ENCODE measurements around the gene SPHKAP.
"Not testable (repeated sequence)": the region's sequence is repeated elsewhere in the genome, so short reads cannot be mapped to it uniquely, and the experiment has no call there.

Gene SPHKAP

GRCh38 chr2:228181098-228182019 is at the start of gene SPHKAP:
TSS of gene SPHKAP (minus strand) at chr2:228181687. CDS start at chr2:228181598, 89 bp downstream.
- DNase-seq (ENCODE audit: low read depth), result no peak

DNA sequence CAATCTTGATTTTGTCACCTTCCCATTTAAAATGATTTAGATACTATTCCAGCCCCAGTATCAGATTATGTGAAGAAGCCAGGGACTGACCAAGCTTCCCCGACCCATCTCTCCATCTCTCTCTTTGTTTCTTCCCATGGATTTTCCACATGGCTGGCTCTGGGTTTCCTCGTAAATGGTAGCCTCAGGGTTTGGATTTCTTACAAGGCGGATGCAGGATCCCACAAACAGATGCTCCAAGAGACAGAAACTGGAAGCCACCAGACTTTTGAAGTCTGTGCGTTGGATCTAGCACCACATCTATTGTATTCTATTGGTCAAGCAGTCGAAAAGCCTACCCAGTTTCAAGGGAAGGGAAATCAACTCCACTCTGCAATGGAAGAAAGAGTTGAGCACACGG is 46.0 kb upstream of the SPHKAP start:
- DNase-seq (ENCODE audit: low read depth), result no peak

DNA sequence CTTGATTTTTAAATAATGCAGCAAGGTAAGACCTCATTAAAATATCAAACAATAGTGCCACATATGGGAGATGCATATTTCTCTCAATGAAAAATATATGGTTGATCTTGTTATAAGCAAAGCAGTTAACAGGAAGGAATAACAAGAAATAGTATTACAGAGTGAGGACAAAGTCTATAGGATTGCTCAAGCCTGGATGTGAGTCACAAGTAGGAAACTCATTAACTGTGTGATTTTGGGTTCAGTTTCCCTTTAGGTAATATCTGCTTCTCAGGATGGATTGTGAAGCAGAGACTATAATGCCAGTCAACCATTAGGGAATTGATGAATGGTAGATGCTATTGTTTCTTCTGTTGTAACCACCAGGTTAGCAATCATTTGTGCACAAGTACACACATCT is 42.9 kb upstream of the SPHKAP start:
- no peak for DNase-seq (ENCODE audit: low read depth)

DNA sequence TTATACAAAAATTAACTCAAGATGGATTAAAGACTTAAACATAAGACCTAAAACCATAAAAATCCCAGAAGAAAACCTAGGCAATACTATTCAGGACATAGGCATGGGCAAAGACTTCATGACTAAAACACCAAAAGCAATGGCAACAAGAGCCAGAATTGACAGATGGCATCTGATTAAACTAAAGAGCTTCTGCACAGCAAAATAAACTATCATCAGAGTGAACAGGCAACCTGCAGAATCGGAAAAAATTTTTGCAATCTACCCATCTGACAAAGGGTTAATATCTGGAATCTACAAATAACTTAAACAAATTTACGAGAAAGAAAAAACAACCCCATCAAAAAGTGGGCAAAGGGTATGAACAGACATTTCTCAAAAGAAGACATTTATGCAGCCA is 37.1 kb upstream of the SPHKAP start:
- DNase-seq (ENCODE audit: low read depth), result not testable (repeated sequence)

DNA sequence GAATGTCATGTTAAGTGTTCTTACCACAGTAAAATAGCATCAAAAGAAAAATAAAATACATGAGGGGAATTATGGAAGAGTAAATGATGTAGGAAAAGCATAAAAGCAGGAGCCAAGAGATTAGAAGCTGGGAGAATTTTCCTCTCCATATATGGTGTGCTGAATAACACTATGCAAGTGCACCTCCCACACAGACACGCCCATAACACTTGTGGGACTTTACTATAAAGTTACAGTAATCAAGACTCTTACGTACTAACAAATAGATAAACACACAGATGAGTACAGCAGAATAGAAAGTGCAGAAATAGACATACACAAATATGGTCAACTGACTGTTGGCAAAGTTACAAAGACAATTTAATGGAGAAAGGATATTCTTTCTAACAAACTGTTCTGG is 16.0 kb upstream of the SPHKAP start:
- DNase-seq (ENCODE audit: low read depth), result no peak

GRCh38 chr2:228180181-228181097 is 1.0 kb downstream of the SPHKAP start:
- no peak for DNase-seq (ENCODE audit: low read depth)

DNA sequence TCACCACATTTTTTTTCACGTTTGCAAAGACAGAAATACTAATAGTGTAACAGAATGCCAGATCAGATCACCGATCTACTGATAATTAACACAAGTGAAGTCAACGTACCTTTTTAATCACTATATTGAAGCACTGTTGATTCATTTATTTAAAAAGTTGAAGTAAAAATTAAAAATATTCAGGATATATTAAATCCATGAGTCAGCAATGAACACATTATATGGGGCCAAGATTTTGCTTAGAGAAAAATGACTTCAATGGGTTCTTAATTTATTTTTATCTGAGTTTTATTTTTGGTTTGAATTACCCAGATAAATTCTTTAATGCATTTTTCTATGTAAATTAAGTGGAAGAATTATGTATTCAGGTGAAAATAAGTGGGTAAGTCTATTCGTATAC is 14.2 kb downstream of the SPHKAP start:
- DNase-seq (ENCODE audit: low read depth), result no peak

DNA sequence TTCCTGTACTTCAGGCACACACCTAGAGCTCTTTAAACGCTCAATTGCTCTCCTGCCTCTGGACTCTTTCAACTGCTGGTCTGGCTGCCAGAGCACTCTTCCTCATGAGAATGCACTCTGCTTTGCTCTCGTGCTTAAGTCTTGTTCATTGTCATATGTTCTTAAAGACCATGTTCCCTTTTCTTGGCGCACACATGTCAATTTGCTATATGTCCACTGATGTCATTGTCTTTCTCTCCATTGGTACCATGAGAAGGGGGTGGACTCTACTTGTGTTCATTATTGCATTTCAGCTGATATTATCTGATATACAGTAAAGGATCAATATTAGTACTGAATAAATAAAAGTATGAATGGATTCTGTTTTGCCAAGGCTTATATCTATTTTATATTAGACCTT is 16.8 kb downstream of the SPHKAP start:
- no peak for DNase-seq (ENCODE audit: low read depth)

DNA sequence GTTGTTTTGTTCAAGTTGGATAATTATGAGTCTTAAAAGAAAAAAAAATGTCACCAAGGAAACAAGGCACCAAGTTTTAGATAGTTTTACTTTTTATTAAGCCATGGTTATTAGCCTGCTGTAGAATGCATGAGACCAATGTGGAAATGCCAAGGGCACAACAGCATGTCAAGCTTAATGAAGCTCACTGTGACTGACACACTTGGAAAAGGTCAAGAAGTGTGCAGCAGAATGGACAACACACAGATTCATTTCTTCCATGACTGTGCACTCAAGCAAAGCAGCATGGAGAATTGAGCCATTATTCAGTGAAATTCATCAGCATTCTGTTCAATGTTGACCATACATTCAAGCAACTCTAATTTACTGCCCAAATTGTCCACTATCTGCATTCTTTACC is 23.6 kb downstream of the SPHKAP start:
- no peak for DNase-seq (ENCODE audit: low read depth)

- no peak for DNase-seq (ENCODE audit: low read depth)
Observed at GRCh38 chr2:228144961-228145360, 36.5 kb downstream of the SPHKAP start.

- DNase-seq (ENCODE audit: low read depth), result no peak
Observed at GRCh38 chr2:228140934-228141528, 40.5 kb downstream of the SPHKAP start.

DNA sequence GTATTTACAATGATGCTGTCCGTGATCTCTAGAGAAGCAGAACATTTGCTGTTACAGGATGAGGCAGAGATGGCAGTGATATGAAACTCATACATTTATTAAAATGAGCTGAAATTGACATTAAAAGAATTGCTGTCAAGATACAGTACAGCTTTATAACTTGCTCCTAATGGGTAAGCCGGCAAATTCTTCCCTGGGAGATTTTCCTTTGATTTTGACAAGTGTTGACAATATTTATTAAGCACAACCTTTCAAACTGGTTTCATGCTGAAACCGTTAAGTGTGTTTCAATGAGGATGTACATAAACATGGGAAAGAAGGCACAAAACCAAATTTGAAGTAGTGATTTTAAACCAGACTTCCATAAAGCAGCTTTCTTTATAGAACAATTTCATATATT is 45.5 kb downstream of the SPHKAP start:
- no peak for DNase-seq (ENCODE audit: low read depth)

- no peak for DNase-seq (ENCODE audit: low read depth)
Observed at GRCh38 chr2:228135300-228135699, 46.2 kb downstream of the SPHKAP start.

DNA sequence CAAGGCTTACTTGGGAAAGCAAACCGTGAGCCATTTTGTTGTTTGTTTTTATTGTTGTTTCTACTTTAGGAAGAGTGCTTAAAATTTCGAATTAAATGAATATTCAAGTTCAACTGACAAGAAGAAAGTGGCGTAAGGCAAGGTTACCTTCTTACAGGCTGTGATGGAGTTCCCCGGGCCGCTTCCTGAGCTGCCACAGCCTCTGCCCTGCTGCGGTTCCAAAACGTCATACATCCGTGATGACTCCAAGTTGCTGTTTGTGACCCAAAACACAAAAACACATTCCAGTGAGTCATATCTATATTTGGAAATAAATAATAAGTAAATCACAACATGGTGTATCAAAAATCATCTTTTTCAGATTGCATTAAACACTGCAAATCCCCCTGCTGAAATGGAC is 49.7 kb downstream of the SPHKAP start:
- no peak for DNase-seq (ENCODE audit: low read depth)

- DNase-seq (ENCODE audit: low read depth), result no peak
Observed at GRCh38 chr2:228126401-228126800, 55.1 kb downstream of the SPHKAP start.

DNA sequence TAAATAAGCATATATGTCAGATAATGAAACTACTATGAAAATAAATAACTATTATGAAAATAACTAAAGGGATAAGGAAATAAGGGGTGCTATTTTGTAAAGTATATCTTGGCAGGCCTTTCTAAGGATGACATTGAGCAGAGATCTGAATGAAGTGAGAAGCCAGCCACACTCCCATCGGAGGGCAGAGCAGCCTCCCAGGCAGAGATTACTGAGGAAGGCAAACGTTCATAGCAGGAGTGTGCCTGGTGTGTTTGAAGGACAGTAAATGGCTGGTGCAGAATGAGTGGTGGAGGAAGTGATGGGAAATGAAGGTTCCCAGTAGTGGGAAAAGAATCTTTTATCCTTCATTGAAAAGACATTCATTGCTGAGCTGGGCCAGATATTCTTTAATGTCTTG is 62.5 kb downstream of the SPHKAP start:
- DNase-seq (ENCODE audit: low read depth), result no peak

DNA sequence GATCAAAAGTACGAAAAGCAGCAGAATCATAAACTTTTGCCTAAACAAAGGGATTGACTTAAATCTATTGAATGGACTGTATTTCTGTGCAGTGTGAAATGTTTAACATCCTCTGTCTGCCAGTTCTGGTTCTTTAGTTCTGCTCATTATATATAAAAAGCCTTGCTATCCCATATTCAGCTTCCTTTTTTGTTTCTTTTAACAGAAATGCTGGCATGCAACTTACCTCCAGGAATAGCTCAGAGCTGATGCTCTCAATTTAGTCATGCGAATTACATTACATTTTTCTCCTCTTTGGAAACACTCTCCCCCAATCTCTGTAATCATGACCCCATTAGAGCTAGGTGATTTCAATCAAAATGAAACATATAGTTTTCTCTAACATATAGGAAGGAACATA is 73.6 kb downstream of the SPHKAP start:
- DNase-seq (ENCODE audit: low read depth), result no peak

GRCh38 chr2:228105526-228106250 is 75.8 kb downstream of the SPHKAP start:
- DNase-seq (ENCODE audit: low read depth), result no peak

DNA sequence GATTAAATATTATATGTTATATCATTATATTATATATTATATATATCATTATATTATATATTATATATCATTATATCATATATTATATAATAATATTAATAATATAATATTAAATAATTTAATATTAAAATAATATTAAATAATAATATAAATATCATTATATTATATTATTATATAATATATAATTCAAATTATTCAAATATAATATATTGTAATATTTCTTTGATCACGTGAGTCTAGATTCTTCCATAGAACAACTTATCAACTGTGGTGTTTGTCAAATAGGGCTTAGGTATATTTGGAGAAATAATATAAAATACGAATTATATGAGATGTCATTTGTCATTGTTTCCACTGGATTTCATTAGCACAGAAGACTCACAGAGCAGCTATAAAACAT is 77.3 kb downstream of the SPHKAP start:
- no peak for DNase-seq (ENCODE audit: low read depth)

- no peak for DNase-seq (ENCODE audit: low read depth)
Observed at GRCh38 chr2:228103379-228103778, 78.1 kb downstream of the SPHKAP start.

DNA sequence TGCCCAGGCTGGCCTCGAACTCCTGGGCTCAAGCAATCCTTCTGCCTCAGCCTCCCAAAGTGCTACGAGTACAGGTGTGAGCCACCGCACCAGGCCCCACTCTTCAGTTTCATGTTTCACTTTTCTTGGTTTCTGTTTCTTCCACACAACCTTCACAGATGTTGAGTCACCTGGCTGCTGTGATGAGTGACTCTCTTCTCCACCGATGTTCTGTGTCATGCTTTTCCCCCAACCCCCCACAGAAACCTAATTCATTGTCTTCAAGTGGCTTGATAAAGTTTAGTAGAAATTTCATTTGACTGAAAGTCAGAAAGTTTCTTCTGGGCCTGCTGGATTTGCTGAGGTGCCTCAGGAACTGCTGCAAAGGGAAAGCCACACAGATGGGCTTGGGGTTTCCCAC is 78.5 kb downstream of the SPHKAP start:
- DNase-seq (ENCODE audit: low read depth), result no peak

DNA sequence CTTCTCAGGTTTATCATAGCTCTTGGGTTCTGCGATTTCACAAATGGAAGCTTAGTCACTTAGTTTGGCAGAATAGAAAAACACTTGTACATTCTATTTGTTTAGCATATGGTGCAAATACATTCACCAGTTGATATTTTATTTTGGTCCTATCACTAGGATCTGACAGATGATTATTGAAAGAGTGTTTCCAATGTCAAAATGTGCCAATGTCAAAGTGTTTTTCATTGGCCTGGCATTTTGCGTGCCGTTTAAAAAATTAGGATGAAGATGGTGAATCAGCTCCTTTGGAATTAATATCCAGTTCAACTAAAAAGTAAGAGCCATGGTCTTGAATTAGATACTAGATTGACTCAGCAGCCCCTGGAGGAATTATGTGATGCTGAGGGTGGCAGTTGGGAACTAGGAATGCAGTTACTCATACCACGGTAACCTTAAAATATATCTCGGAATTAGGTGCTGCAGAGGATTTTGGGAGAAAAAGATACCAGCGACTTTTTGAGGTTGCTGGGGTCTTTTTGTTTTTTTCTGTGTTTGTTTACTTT is 87.0 kb downstream of the SPHKAP start:
- DNase-seq (ENCODE audit: low read depth), result no peak
